HepG2 (cell line): ENCODE results near the gene ZKSCAN5. TPM values are rescaled to one million over a fixed set of nuclear protein-coding genes. Genes with fewer than 3 reads are reported as not detected.

Source experiments
- BCL6 ChIP-seq: IDR thresholded peaks from 2 replicates; pipeline ENCODE4 v1.6.1; 2016; ENCODE audit warnings: missing genetic modification reagents, missing compliant biosample characterization
- CBX1 ChIP-seq: IDR thresholded peaks from one replicate; pipeline ENCODE4 v1.6.1; 2016; ENCODE audit warnings: antibody characterized with exemption, low read depth
- ELF1 ChIP-seq: sonication (generic); formaldehyde crosslinking; IDR thresholded peaks from 2 replicates; pipeline ENCODE4 v1.4.0; 2020; ENCODE audit warnings: missing genetic modification reagents
- HMG20B ChIP-seq: conservative IDR thresholded peaks from 2 replicates; pipeline ENCODE4 v1.6.1; 2016; ENCODE audit warnings: missing genetic modification reagents, missing compliant biosample characterization
- HNRNPUL1 ChIP-seq: fragments of 200-400 bp; formaldehyde crosslinking; IDR thresholded peaks from 2 replicates; pipeline ENCODE4 v1.6.1; 2017; ENCODE audit warnings: low read depth, mild to moderate bottlenecking, low read length, moderate library complexity
- MBNL3 ChIP-seq: fragments of 250-450 bp; sonication (Bioruptor Pico); conservative IDR thresholded peaks from 2 replicates; pipeline ENCODE4 v1.8.0; 2022; ENCODE audit warnings: mild to moderate bottlenecking, inconsistent platforms
- PAWR ChIP-seq: sonication (generic); formaldehyde crosslinking; IDR thresholded peaks from 2 replicates; pipeline ENCODE4 v1.4.0; 2020; ENCODE audit warnings: missing genetic modification reagents, mild to moderate bottlenecking, borderline replicate concordance
- PCBP2 ChIP-seq: fragments of 200-400 bp; formaldehyde crosslinking; optimal IDR thresholded peaks from 2 replicates; pipeline ENCODE3; 2018; ENCODE audit warnings: low read length, low read depth; ENCODE audit not compliant: poor library complexity, severe bottlenecking
- PHB2 ChIP-seq: fragments of 450-650 bp; IDR thresholded peaks from 2 replicates; pipeline ENCODE4 v1.6.1; 2018; ENCODE audit not compliant: partially characterized antibody
- PHF5A ChIP-seq: IDR thresholded peaks from one replicate; pipeline ENCODE4 v1.6.1; 2018; ENCODE audit warnings: low read depth, missing genetic modification reagents; ENCODE audit not compliant: unreplicated experiment
- POLR2G ChIP-seq: fragments of 200-400 bp; formaldehyde crosslinking; IDR thresholded peaks from 2 replicates; pipeline ENCODE4 v1.6.1; 2018; ENCODE audit warnings: mild to moderate bottlenecking, low read depth, low read length, moderate library complexity
- SIX1 ChIP-seq: sonication (generic); formaldehyde crosslinking; IDR thresholded peaks from 2 replicates; pipeline ENCODE4 v1.4.0; 2020; ENCODE audit warnings: missing genetic modification reagents, borderline replicate concordance
- YEATS2 ChIP-seq: sonication (generic); formaldehyde crosslinking; IDR thresholded peaks from 2 replicates; pipeline ENCODE4 v1.4.0; 2020; ENCODE audit warnings: missing genetic modification reagents, borderline replicate concordance
- ZNF224 ChIP-seq: sonication (generic); formaldehyde crosslinking; IDR thresholded peaks from 2 replicates; pipeline ENCODE4 v1.5.0; 2020; ENCODE audit warnings: mild to moderate bottlenecking, missing genetic modification reagents
- ZNF331 ChIP-seq: sonication (generic); formaldehyde crosslinking; IDR thresholded peaks from 2 replicates; pipeline ENCODE4 v1.4.0; 2020; ENCODE audit warnings: missing genetic modification reagents
- ZNF563 ChIP-seq: sonication (generic); formaldehyde crosslinking; IDR thresholded peaks from 2 replicates; pipeline ENCODE4 v1.8.0; 2022; ENCODE audit warnings: mild to moderate bottlenecking, moderate library complexity, missing genetic modification reagents
- ZNF629 ChIP-seq: sonication (generic); formaldehyde crosslinking; conservative IDR thresholded peaks from 2 replicates; pipeline ENCODE4 v1.5.0; 2020; ENCODE audit warnings: missing genetic modification reagents
- ZSCAN25 ChIP-seq: sonication (generic); formaldehyde crosslinking; IDR thresholded peaks from 2 replicates; pipeline ENCODE4 v1.8.0; 2022; ENCODE audit warnings: mild to moderate bottlenecking, missing genetic modification reagents
- ZSCAN9 ChIP-seq: IDR thresholded peaks from 2 replicates; pipeline ENCODE4 v1.6.1; 2016; ENCODE audit warnings: borderline replicate concordance
- polyA plus RNA-seq, 8 experiments: library from polyadenylated mRNA; depleted of rRNA in 3 of 8; stranded (reverse) in 7 of 8; unstranded in 1 of 8; fragments of >200 nt; fragmentation: Illumina TruSeq in 4 of 8; extraction: Trizol in 4 of 8; gene quantifications; 2 replicates each; pipeline versions ENCODE4 v1.2.1 to v1.2.3, GENCODE V29; 2011 to 2016; ENCODE audit warnings: low read depth in 4 of 8, missing spikeins in 1 of 8, mixed read lengths in 1 of 8; ENCODE audit not compliant: insufficient read depth in 1 of 8
- total RNA-seq, 5 experiments: library from RNA; depleted of rRNA; stranded (reverse); fragments of >200 nt; fragmentation: Illumina TruSeq; extraction: Trizol; gene quantifications; 2 replicates each; pipeline ENCODE4 v1.2.3, GENCODE V29; 2016; ENCODE audit warnings: low read depth in 1 of 5
- TF ChIP-seq, protein P1 (sequence below): sonication (generic); formaldehyde crosslinking; IDR thresholded peaks from 2 replicates; pipeline ENCODE4 v1.9.0; 2022; ENCODE audit warnings: low read depth, missing genetic modification reagents
- TF ChIP-seq, protein P2 (sequence below): sonication (generic); formaldehyde crosslinking; IDR thresholded peaks from 2 replicates; pipeline ENCODE4 v1.4.0; 2020; ENCODE audit warnings: missing genetic modification reagents, borderline replicate concordance
- TF ChIP-seq, protein P3 (sequence below): sonication (generic); formaldehyde crosslinking; IDR thresholded peaks from 2 replicates; pipeline ENCODE4 v1.5.1; 2020; ENCODE audit warnings: missing genetic modification reagents, mild to moderate bottlenecking, borderline replicate concordance

ZKSCAN5 gene
- total and polyA plus RNA-seq, 2 of the 13 experiments (the other 11 are each of a cell fraction or from before 2014, with no cell fraction given): 5.5 to 11.7 TPM

DNA sequence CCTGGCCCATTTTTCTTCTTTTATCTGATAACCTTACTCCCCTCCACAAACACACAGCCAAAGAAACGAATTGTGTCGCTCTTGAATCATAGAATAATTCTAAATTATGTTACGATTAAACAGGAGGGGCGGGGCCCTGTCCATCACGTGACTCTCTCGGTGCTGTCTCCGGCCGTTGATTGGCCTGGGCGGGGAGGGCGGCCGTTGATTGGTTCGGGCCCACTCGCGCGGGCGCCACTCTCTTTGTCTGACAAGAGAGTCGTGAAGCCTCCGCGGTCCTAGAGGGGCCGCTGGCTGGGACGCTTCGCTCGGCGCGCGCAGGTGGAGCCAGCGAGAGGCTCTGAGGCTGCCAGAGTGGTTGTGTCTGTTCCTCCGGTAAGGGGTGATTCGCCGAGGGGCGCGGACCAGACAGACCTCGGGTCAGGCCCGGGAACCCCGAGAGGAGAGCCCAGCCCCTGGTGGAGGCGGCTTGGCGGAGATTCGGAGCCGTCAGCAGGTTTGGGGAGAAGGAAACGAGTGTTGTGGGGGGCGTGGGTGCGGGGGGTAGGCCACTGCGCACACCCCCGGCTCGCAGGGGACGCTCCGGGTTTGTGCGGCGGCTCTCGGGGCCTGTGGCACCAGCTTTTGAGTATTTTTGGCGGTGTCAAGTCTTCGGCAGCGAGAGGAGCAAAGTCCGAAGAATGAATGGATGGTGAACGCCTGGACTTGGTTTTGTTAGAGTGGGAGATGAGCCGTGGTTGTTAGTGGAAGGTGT is 31.7 kb upstream of the ZKSCAN5 start, which contains the start of gene ZNF789 (continued):
- TF ChIP-seq ZSCAN25 (no peak), MBNL3 (CRISPR knock-in tag) (no peak), ZNF563 (peak; percentile 28; the same call in 1 of the 2 replicates), CBX1 (no peak), ZSCAN9 (CRISPR knock-in tag) (no peak), HMG20B (CRISPR knock-in tag) (no peak), ELF1 (CRISPR knock-in tag) (peak; percentile 30; the same call in 1 of the 2 replicates), PHB2 (no peak), YEATS2 (CRISPR knock-in tag) (peak; percentile 74), PCBP2 (no peak), HNRNPUL1 (no peak), ZNF331 (CRISPR knock-in tag) (peak; percentile 30; the same call in 1 of the 2 replicates), PAWR (CRISPR knock-in tag) (no peak), ZNF629 (CRISPR knock-in tag) (peak; percentile 4; the same call in 1 of the 2 replicates), SIX1 (CRISPR knock-in tag) (no peak), BCL6 (CRISPR knock-in tag) (no peak), POLR2G (peak; percentile 86), PHF5A (CRISPR knock-in tag) (peak; percentile 17), ZNF224 (CRISPR knock-in tag) (0 out of 2 replicates have a peak, but pooled peaks have one; percentile 79)
- TF ChIP-seq, protein P1, sequence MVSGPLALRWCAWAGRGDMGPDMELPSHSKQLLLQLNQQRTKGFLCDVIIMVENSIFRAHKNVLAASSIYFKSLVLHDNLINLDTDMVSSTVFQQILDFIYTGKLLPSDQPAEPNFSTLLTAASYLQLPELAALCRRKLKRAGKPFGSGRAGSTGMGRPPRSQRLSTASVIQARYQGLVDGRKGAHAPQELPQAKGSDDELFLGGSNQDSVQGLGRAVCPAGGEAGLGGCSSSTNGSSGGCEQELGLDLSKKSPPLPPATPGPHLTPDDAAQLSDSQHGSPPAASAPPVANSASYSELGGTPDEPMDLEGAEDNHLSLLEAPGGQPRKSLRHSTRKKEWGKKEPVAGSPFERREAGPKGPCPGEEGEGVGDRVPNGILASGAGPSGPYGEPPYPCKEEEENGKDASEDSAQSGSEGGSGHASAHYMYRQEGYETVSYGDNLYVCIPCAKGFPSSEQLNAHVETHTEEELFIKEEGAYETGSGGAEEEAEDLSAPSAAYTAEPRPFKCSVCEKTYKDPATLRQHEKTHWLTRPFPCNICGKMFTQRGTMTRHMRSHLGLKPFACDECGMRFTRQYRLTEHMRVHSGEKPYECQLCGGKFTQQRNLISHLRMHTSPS (CRISPR knock-in tag): no peak
- TF ChIP-seq, protein P2, sequence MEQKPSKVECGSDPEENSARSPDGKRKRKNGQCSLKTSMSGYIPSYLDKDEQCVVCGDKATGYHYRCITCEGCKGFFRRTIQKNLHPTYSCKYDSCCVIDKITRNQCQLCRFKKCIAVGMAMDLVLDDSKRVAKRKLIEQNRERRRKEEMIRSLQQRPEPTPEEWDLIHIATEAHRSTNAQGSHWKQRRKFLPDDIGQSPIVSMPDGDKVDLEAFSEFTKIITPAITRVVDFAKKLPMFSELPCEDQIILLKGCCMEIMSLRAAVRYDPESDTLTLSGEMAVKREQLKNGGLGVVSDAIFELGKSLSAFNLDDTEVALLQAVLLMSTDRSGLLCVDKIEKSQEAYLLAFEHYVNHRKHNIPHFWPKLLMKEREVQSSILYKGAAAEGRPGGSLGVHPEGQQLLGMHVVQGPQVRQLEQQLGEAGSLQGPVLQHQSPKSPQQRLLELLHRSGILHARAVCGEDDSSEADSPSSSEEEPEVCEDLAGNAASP (CRISPR knock-in tag): no peak
- TF ChIP-seq, protein P3, sequence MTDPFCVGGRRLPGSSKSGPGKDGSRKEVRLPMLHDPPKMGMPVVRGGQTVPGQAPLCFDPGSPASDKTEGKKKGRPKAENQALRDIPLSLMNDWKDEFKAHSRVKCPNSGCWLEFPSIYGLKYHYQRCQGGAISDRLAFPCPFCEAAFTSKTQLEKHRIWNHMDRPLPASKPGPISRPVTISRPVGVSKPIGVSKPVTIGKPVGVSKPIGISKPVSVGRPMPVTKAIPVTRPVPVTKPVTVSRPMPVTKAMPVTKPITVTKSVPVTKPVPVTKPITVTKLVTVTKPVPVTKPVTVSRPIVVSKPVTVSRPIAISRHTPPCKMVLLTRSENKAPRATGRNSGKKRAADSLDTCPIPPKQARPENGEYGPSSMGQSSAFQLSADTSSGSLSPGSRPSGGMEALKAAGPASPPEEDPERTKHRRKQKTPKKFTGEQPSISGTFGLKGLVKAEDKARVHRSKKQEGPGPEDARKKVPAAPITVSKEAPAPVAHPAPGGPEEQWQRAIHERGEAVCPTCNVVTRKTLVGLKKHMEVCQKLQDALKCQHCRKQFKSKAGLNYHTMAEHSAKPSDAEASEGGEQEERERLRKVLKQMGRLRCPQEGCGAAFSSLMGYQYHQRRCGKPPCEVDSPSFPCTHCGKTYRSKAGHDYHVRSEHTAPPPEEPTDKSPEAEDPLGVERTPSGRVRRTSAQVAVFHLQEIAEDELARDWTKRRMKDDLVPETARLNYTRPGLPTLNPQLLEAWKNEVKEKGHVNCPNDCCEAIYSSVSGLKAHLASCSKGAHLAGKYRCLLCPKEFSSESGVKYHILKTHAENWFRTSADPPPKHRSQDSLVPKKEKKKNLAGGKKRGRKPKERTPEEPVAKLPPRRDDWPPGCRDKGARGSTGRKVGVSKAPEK (CRISPR knock-in tag): no peak; the same call in 1 of the 2 replicates
